ENCODE measurements around the gene ACKR2.
A peak's percentile ranks its signal among the peaks of the same experiment; 100 is the strongest.

Gene ACKR2

GRCh38 chr3:42809202-42809601, at the start of gene ACKR2:
TSS of gene ACKR2 (plus strand) at chr3:42809445. CDS start at chr3:42864503, 55,058 bp downstream.
- ATAC-seq, result no peak
- H3K27me3 Mint-ChIP-seq, result peaks cover 10% of the 10 kb centered on the region
- H3K27ac Mint-ChIP-seq, result no peak within 1 kb of the TSS

GRCh38 chr3:42762046-42762724, 47.1 kb upstream of the ACKR2 start:
- Mint-ChIP-seq H3K27ac (no peak overlapping the region), H3K36me3 (ENCODE audit: low read depth) (no peaks in the 10 kb centered on the region), H3K9me3 (no peaks in the 10 kb centered on the region), H3K4me1 (no peaks in the 10 kb centered on the region), H3K4me3 (no peak overlapping the region), H3K27me3 (no peaks in the 10 kb centered on the region)
- DNase-seq, result no peak
- ATAC-seq, result no peak

More at GRCh38 chr3:42809202-42809601, at the start of gene ACKR2:
- H3K36me3 Mint-ChIP-seq (ENCODE audit: low read depth), result no peaks in the 10 kb centered on the region
- no peak within 1 kb of the TSS for H3K4me3 Mint-ChIP-seq
- DNase-seq, result no peak
- peaks cover 7% of the 10 kb centered on the region for H3K4me1 Mint-ChIP-seq
- no peaks in the 10 kb centered on the region for H3K9me3 Mint-ChIP-seq

- Mint-ChIP-seq H3K36me3 (ENCODE audit: low read depth) (no peaks in the 10 kb centered on the region), H3K4me3 (no peak overlapping the region), H3K4me1 (no peaks in the 10 kb centered on the region)
Measured at GRCh38 chr3:42763021-42763420, 46.2 kb upstream of the ACKR2 start.

GRCh38 chr3:42764115-42764514, 45.1 kb upstream of the ACKR2 start:
- H3K27ac Mint-ChIP-seq, result no peak overlapping the region
- no peaks in the 10 kb centered on the region for H3K4me1 Mint-ChIP-seq
- no peaks in the 10 kb centered on the region for H3K27me3 Mint-ChIP-seq
- no peaks in the 10 kb centered on the region for H3K9me3 Mint-ChIP-seq
- H3K36me3 Mint-ChIP-seq (ENCODE audit: low read depth), result no peaks in the 10 kb centered on the region
- no peak for ATAC-seq
- no peak overlapping the region for H3K4me3 Mint-ChIP-seq
- no peak for DNase-seq

More at GRCh38 chr3:42763021-42763420, 46.2 kb upstream of the ACKR2 start:
- DNase-seq (no peak), ATAC-seq (no peak)
- H3K27ac Mint-ChIP-seq, result no peak overlapping the region
- no peaks in the 10 kb centered on the region for H3K27me3 Mint-ChIP-seq
- no peaks in the 10 kb centered on the region for H3K9me3 Mint-ChIP-seq

GRCh38 chr3:42764561-42765295, 44.5 kb upstream of the ACKR2 start:
- H3K27ac Mint-ChIP-seq, result no peak overlapping the region
- no peaks in the 10 kb centered on the region for H3K36me3 Mint-ChIP-seq (ENCODE audit: low read depth)
- H3K9me3 Mint-ChIP-seq, result no peaks in the 10 kb centered on the region
- no peaks in the 10 kb centered on the region for H3K4me1 Mint-ChIP-seq
- ATAC-seq, result no peak
- H3K27me3 Mint-ChIP-seq, result no peaks in the 10 kb centered on the region
- H3K4me3 Mint-ChIP-seq, result no peak overlapping the region
- DNase-seq, result no peak

- no peak overlapping the region for H3K4me3 Mint-ChIP-seq
- no peak overlapping the region for H3K27ac Mint-ChIP-seq
- H3K4me1 Mint-ChIP-seq, result peaks cover 12% of the 10 kb centered on the region
- H3K9me3 Mint-ChIP-seq, result peaks cover 6% of the 10 kb centered on the region
- no peak for DNase-seq
- peaks cover 2% of the 10 kb centered on the region for H3K36me3 Mint-ChIP-seq (ENCODE audit: low read depth)
- no peak for ATAC-seq
- no peaks in the 10 kb centered on the region for H3K27me3 Mint-ChIP-seq
Measured at GRCh38 chr3:42769477-42770131, 39.6 kb upstream of the ACKR2 start.

GRCh38 chr3:42771271-42771670, 38.0 kb upstream of the ACKR2 start:
- H3K36me3 Mint-ChIP-seq (ENCODE audit: low read depth), result peaks cover 2% of the 10 kb centered on the region
- peaks cover 12% of the 10 kb centered on the region for H3K4me1 Mint-ChIP-seq
- H3K27ac Mint-ChIP-seq, result no peak overlapping the region
- H3K27me3 Mint-ChIP-seq, result no peaks in the 10 kb centered on the region
- H3K9me3 Mint-ChIP-seq, result peaks cover 6% of the 10 kb centered on the region
- ATAC-seq (no peak), DNase-seq (no peak)
- H3K4me3 Mint-ChIP-seq, result no peak overlapping the region

- peak; percentile 97 for DNase-seq
- Mint-ChIP-seq H3K4me3 (peak within 1 kb of the TSS; percentile 83), H3K36me3 (ENCODE audit: low read depth) (peaks cover 2% of the 10 kb centered on the region), H3K4me1 (peaks cover 12% of the 10 kb centered on the region), H3K27me3 (no peaks in the 10 kb centered on the region), H3K9me3 (peaks cover 6% of the 10 kb centered on the region), H3K27ac (peak within 1 kb of the TSS; percentile 83)
- ATAC-seq, result peak; percentile 95
Measured at GRCh38 chr3:42772670-42773408, 36.4 kb upstream of the ACKR2 start, which contains the start of gene CCDC13. TSS of gene CCDC13 (minus strand) at chr3:42773253. CDS start at chr3:42758345, 14,908 bp downstream.

GRCh38 chr3:42773409-42773751, 35.9 kb upstream of the ACKR2 start:
- Mint-ChIP-seq H3K36me3 (ENCODE audit: low read depth) (peaks cover 2% of the 10 kb centered on the region), H3K27me3 (no peaks in the 10 kb centered on the region), H3K9me3 (peaks cover 6% of the 10 kb centered on the region), H3K4me3 (peak overlapping the region; percentile 83), H3K4me1 (peaks cover 12% of the 10 kb centered on the region), H3K27ac (peak overlapping the region; percentile 83)
- ATAC-seq, result no peak
- DNase-seq, result no peak

GRCh38 chr3:42778644-42779043, 30.6 kb upstream of the ACKR2 start:
- Mint-ChIP-seq H3K27ac (no peak overlapping the region), H3K4me1 (peaks cover 5% of the 10 kb centered on the region), H3K36me3 (ENCODE audit: low read depth) (peaks cover 8% of the 10 kb centered on the region), H3K9me3 (no peaks in the 10 kb centered on the region), H3K27me3 (no peaks in the 10 kb centered on the region), H3K4me3 (no peak overlapping the region)
- ATAC-seq, result no peak
- DNase-seq, result no peak

GRCh38 chr3:42780398-42780797, 28.8 kb upstream of the ACKR2 start:
- ATAC-seq, result no peak
- H3K9me3 Mint-ChIP-seq, result no peaks in the 10 kb centered on the region
- H3K27ac Mint-ChIP-seq, result no peak overlapping the region
- peaks cover 9% of the 10 kb centered on the region for H3K36me3 Mint-ChIP-seq (ENCODE audit: low read depth)
- no peak for DNase-seq
- peaks cover 3% of the 10 kb centered on the region for H3K4me1 Mint-ChIP-seq
- no peak overlapping the region for H3K4me3 Mint-ChIP-seq
- no peaks in the 10 kb centered on the region for H3K27me3 Mint-ChIP-seq

GRCh38 chr3:42780892-42781700, 28.1 kb upstream of the ACKR2 start:
- Mint-ChIP-seq H3K4me1 (peaks cover 3% of the 10 kb centered on the region), H3K4me3 (no peak overlapping the region), H3K36me3 (ENCODE audit: low read depth) (peaks cover 15% of the 10 kb centered on the region), H3K9me3 (no peaks in the 10 kb centered on the region), H3K27me3 (no peaks in the 10 kb centered on the region), H3K27ac (no peak overlapping the region)
- DNase-seq (no peak), ATAC-seq (peak; percentile 84)

- no peak for DNase-seq
- Mint-ChIP-seq H3K36me3 (ENCODE audit: low read depth) (peaks cover 25% of the 10 kb centered on the region), H3K27me3 (no peaks in the 10 kb centered on the region), H3K9me3 (no peaks in the 10 kb centered on the region), H3K4me3 (no peak overlapping the region), H3K4me1 (no peaks in the 10 kb centered on the region), H3K27ac (no peak overlapping the region)
- no peak for ATAC-seq
Measured at GRCh38 chr3:42786212-42786611, 23.0 kb upstream of the ACKR2 start.

- H3K9me3 Mint-ChIP-seq, result no peaks in the 10 kb centered on the region
- H3K4me3 Mint-ChIP-seq, result no peak overlapping the region
- H3K27me3 Mint-ChIP-seq, result no peaks in the 10 kb centered on the region
- no peaks in the 10 kb centered on the region for H3K4me1 Mint-ChIP-seq
- DNase-seq (no peak), ATAC-seq (no peak)
- no peak overlapping the region for H3K27ac Mint-ChIP-seq
- H3K36me3 Mint-ChIP-seq (ENCODE audit: low read depth), result peaks cover 25% of the 10 kb centered on the region
Measured at GRCh38 chr3:42786631-42787030, 22.6 kb upstream of the ACKR2 start.
